Dendritic cell treated with granulocyte-macrophage colony-stimulating factor and Interleukin-4, amounts not matched to agents 40 ng/mL and 50 ng/mL, for 4 days (primary cell): ENCODE results near the gene PNLIPRP2.

Experiments used
- H3K27ac Mint-ChIP-seq: one replicate; pipeline ENCODE4 v1.8.0; 2022; ENCODE audit warnings: mild to moderate bottlenecking, mixed read lengths
- H3K27me3 Mint-ChIP-seq: one replicate; pipeline ENCODE4 v1.8.0; 2022; ENCODE audit warnings: mild to moderate bottlenecking, mixed read lengths
- H3K36me3 Mint-ChIP-seq: one replicate; pipeline ENCODE4 v1.8.0; 2022; ENCODE audit warnings: low read depth, mixed read lengths
- H3K4me1 Mint-ChIP-seq: one replicate; pipeline ENCODE4 v1.8.0; 2022; ENCODE audit warnings: low read depth, mixed read lengths
- H3K4me3 Mint-ChIP-seq: one replicate; pipeline ENCODE4 v1.8.0; 2022; ENCODE audit warnings: mild to moderate bottlenecking, moderate library complexity, mixed read lengths
- H3K9me3 Mint-ChIP-seq: one replicate; pipeline ENCODE4 v1.8.0; 2022; ENCODE audit warnings: mixed read lengths
- intact Hi-C: fragments of 100-400 bp; cut with micrococcal nuclease; formaldehyde crosslinking; loops from one replicate; pipeline ENCODE4 v1.15.0; 2022

The PNLIPRP2 gene

DNA sequence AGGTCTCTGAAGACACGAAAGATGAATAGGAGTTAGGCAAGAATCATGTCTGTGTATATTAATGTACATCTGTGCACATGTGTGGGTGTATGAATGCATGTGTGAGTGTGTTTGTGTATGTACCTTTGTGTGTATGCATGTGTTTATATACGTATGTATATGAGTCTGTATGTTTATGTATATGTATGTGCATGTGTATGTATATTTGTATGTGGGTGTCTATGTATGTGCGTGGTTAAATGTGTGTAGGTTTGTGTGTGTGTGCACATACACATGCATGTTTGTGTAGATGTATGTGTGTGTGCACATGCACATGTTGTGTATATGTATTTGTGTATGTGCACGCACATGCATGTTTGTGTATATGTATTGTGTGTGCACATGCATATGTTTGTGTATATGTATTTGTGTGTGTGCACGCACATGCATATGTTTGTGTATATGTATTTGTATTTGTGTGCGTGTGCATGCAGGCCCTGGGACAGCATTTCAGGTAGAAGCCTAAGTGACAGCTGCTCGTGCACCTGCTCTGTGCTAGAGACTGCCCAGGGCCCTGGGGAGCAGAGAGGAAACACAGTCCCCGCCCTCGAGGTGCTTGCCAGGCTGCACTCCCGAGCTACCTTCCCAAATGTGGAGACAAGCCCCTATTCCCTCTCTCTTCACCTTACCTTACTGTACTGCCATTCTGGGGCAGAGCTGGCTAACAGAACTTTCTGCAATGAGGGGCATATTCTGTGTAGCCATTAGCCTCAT, 17.9 kb upstream of the PNLIPRP2 start:
- intact Hi-C loops = no loop called here
- no peaks in the 10 kb centered on the region for H3K4me1 Mint-ChIP-seq
- H3K27me3 Mint-ChIP-seq = no peaks in the 10 kb centered on the region
- H3K9me3 Mint-ChIP-seq = no peaks in the 10 kb centered on the region
- no peaks in the 10 kb centered on the region for H3K36me3 Mint-ChIP-seq
- H3K27ac Mint-ChIP-seq = no peak overlapping the region
- no peak overlapping the region for H3K4me3 Mint-ChIP-seq

GRCh38 chr10:116606061-116606483, 14.7 kb upstream of the PNLIPRP2 start:
- intact Hi-C loops = no loop called here
- Mint-ChIP-seq H3K36me3 (no peaks in the 10 kb centered on the region), H3K4me3 (no peak overlapping the region), H3K27ac (no peak overlapping the region), H3K27me3 (peaks cover 22% of the 10 kb centered on the region), H3K4me1 (no peaks in the 10 kb centered on the region), H3K9me3 (no peaks in the 10 kb centered on the region)

DNA sequence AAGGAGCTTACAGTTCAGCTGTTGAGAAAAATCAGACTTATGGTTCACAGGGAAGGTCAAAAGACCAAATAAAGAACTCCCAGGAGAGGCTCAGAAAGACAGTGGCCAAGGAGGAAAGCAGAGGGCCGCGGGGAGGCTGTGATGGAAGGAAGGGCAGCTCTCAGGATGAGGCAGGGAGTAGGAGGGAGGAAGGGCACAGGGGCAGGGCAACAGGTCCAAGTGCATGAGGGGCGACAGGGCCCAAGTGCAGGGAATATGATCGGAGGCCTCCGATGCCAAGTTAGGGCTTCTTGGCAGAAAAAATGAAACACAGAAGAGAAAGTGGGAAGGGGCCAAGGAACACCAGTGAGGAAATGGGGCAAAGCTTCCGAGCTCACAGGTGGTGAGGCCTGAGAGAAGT, 13.4 kb upstream of the PNLIPRP2 start:
- no peaks in the 10 kb centered on the region for H3K36me3 Mint-ChIP-seq
- H3K4me3 Mint-ChIP-seq = no peak overlapping the region
- intact Hi-C loops = no loop called here
- H3K27me3 Mint-ChIP-seq = peaks cover 22% of the 10 kb centered on the region
- no peak overlapping the region for H3K27ac Mint-ChIP-seq
- no peaks in the 10 kb centered on the region for H3K4me1 Mint-ChIP-seq
- no peaks in the 10 kb centered on the region for H3K9me3 Mint-ChIP-seq

DNA sequence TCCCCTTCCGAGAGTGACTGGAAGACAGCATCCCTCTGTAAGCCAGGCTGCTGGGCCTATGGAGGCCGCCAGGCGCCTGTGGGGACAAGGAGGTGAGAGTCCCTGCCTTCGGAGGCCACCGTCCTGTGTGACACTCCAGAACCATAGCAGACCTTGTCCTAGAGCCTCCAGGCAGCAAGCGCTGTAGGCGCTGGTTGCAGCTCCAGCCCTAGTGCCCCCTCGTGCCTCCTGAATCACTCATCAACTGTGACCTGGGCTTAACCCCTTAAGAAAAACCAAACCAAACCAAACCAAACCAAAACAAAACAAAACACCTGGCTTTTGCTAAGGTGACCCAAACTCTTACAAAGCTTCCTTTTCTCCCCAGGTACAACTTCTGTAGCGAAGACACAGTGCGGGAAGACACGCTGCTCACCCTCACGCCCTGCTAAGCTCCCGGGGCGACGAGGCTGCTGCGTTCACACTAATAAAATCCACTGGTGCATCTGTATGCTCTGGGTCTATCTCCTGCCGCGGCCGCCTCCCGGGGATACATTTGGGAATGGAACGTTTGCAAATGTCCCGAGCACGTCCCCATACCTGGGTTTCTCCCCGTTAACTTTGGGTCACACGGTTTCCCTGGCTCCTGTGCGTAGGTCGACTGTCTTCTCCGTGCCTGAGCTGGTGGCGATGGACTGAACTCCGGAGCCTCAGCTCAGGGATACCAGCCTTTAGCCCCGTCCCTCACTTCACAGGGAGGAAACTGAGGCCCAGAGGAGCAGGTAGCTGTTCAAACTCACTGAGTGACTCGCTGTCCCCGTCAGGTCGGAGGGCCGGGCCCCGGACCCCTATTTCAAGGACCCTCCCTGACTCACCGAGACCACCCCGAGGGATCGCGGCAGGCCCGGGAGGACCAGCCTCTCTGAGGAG, 11.8 kb upstream of the PNLIPRP2 start:
- Mint-ChIP-seq H3K27ac (no peak overlapping the region), H3K4me3 (no peak overlapping the region), H3K36me3 (no peaks in the 10 kb centered on the region), H3K4me1 (no peaks in the 10 kb centered on the region), H3K9me3 (no peaks in the 10 kb centered on the region), H3K27me3 (peaks cover 22% of the 10 kb centered on the region)
- intact Hi-C loops = no loop called here

DNA sequence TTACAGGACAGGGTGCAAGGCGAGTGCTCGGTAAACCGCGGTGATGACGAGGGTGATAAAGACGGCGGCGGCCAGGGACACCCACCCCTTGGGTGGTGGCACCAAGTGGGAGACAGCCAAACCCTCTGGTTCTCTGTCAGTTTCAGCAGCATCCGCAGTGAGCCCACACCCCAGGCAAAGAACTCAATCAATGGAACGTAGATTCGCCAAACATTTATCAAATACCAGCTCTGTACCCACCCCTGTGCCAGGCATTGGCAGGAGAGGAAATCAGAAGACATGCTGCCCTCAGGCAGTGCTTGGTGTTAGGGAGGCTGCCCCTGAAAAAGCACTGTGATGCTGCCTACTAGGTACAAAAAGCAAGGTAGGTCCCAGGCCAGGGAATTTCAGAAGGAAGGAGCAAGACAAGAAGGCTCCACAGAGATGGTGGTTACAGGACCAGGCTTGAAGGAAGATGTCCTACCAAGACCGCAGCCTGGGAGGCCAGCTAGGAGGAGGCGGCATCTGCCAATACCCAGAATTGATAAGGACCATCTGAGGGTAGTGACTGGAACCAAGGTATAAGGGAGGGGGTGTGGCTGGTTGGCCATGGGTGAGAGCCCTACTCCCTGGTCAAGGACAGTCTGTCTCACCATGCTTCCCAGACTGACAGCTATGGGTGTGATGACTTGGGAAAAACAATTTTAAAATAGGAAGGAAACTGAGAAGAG, 10.2 kb upstream of the PNLIPRP2 start:
- Mint-ChIP-seq H3K27ac (no peak overlapping the region), H3K4me3 (no peak overlapping the region), H3K4me1 (no peaks in the 10 kb centered on the region), H3K36me3 (no peaks in the 10 kb centered on the region), H3K9me3 (no peaks in the 10 kb centered on the region), H3K27me3 (peaks cover 24% of the 10 kb centered on the region)
- intact Hi-C loops = no loop called here

- Mint-ChIP-seq H3K4me1 (no peaks in the 10 kb centered on the region), H3K4me3 (no peak overlapping the region), H3K27me3 (peaks cover 24% of the 10 kb centered on the region), H3K27ac (no peak overlapping the region), H3K36me3 (no peaks in the 10 kb centered on the region), H3K9me3 (no peaks in the 10 kb centered on the region)
- intact Hi-C loops = no loop called here
Measured at GRCh38 chr10:116611153-116611545, 9.6 kb upstream of the PNLIPRP2 start.

GRCh38 chr10:116612107-116612769, 8.5 kb upstream of the PNLIPRP2 start:
- Mint-ChIP-seq H3K27ac (no peak overlapping the region), H3K4me3 (no peak overlapping the region), H3K9me3 (no peaks in the 10 kb centered on the region), H3K27me3 (peaks cover 24% of the 10 kb centered on the region), H3K4me1 (no peaks in the 10 kb centered on the region), H3K36me3 (no peaks in the 10 kb centered on the region)
- intact Hi-C loops = no loop called here

- Mint-ChIP-seq H3K27me3 (peaks cover 22% of the 10 kb centered on the region), H3K27ac (no peak overlapping the region), H3K4me1 (no peaks in the 10 kb centered on the region), H3K36me3 (no peaks in the 10 kb centered on the region), H3K4me3 (no peak overlapping the region), H3K9me3 (no peaks in the 10 kb centered on the region)
- intact Hi-C loops = no loop called here
Measured at GRCh38 chr10:116613471-116613870, 7.3 kb upstream of the PNLIPRP2 start.

GRCh38 chr10:116614796-116615195, 6.0 kb upstream of the PNLIPRP2 start:
- H3K27ac Mint-ChIP-seq = no peak overlapping the region
- H3K9me3 Mint-ChIP-seq = no peaks in the 10 kb centered on the region
- intact Hi-C loops = no loop called here
- no peaks in the 10 kb centered on the region for H3K4me1 Mint-ChIP-seq
- H3K36me3 Mint-ChIP-seq = no peaks in the 10 kb centered on the region
- H3K27me3 Mint-ChIP-seq = peaks cover 11% of the 10 kb centered on the region
- H3K4me3 Mint-ChIP-seq = no peak overlapping the region

- Mint-ChIP-seq H3K27ac (no peak overlapping the region), H3K36me3 (no peaks in the 10 kb centered on the region), H3K27me3 (peaks cover 6% of the 10 kb centered on the region), H3K9me3 (no peaks in the 10 kb centered on the region), H3K4me1 (no peaks in the 10 kb centered on the region), H3K4me3 (no peak overlapping the region)
- intact Hi-C loops = no loop called here
Measured at GRCh38 chr10:116615199-116615776, 5.5 kb upstream of the PNLIPRP2 start.

GRCh38 chr10:116621476-116621875, 723 bp downstream of the PNLIPRP2 start:
- no peaks in the 10 kb centered on the region for H3K9me3 Mint-ChIP-seq
- no peaks in the 10 kb centered on the region for H3K4me1 Mint-ChIP-seq
- no peak overlapping the region for H3K27ac Mint-ChIP-seq
- H3K4me3 Mint-ChIP-seq = no peak overlapping the region
- intact Hi-C loops = no loop called here
- no peaks in the 10 kb centered on the region for H3K27me3 Mint-ChIP-seq
- H3K36me3 Mint-ChIP-seq = no peaks in the 10 kb centered on the region

GRCh38 chr10:116621934-116622655, 1.3 kb downstream of the PNLIPRP2 start:
- Mint-ChIP-seq H3K9me3 (no peaks in the 10 kb centered on the region), H3K27ac (no peak overlapping the region), H3K36me3 (no peaks in the 10 kb centered on the region), H3K4me1 (no peaks in the 10 kb centered on the region), H3K4me3 (no peak overlapping the region), H3K27me3 (peaks cover 4% of the 10 kb centered on the region)
- intact Hi-C loops = no loop called here

GRCh38 chr10:116625845-116626244, 5.1 kb downstream of the PNLIPRP2 start:
- Mint-ChIP-seq H3K27me3 (peaks cover 10% of the 10 kb centered on the region), H3K4me3 (no peak overlapping the region), H3K27ac (no peak overlapping the region), H3K4me1 (no peaks in the 10 kb centered on the region), H3K36me3 (no peaks in the 10 kb centered on the region), H3K9me3 (no peaks in the 10 kb centered on the region)
- intact Hi-C loops = no loop called here
